ENCODE data around the gene CACNA1G.

The CACNA1G gene

GRCh38 chr17:50672831-50673551 lies 112.5 kb downstream of the CACNA1G start:
- no peak for DNase-seq (ENCODE audit: low read depth in 2 of 2)

- no peak for DNase-seq (ENCODE audit: low read depth in 2 of 2)
These were observed 114.7 kb downstream of the CACNA1G start for GRCh38 chr17:50675190-50675589.

GRCh38 chr17:50675627-50676026 lies 115.1 kb downstream of the CACNA1G start:
- DNase-seq (ENCODE audit: low read depth in 2 of 2): no peak

- no peak for DNase-seq (ENCODE audit: low read depth in 2 of 2)
These were observed 115.8 kb downstream of the CACNA1G start for GRCh38 chr17:50676065-50676975.
